ENCODE data around the gene PPM1H.
"Not testable (repeated sequence)": the region's sequence is repeated elsewhere in the genome, so short reads cannot be mapped to it uniquely, and the experiment has no call there.

Gene PPM1H

DNA sequence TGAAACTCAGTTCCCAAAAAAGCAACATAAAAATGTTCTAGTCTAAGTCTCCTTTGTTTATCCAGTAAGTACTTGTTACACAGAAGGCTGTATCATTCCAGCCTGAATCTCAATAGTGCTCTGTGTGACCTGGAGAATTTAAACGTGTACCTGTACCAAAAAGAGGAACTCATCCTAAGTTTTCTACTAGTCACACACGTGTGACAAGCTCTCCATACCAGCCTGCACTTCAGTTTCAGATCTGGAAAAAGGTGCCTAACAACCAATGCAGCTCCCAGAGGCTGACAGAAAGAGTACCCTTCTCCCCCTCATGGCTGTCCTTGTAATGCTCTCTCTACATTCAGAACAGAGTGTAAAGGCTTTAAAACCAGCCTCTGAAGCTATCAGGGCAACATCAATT is 27.4 kb downstream of the PPM1H start:
- no peak for DNase-seq

GRCh38 chr12:62907078-62907477 is 27.9 kb downstream of the PPM1H start:
- no peak for DNase-seq

GRCh38 chr12:62903151-62903550 is 31.8 kb downstream of the PPM1H start:
- no peak for DNase-seq

GRCh38 chr12:62900686-62901272 is 34.2 kb downstream of the PPM1H start:
- no peak for DNase-seq

DNA sequence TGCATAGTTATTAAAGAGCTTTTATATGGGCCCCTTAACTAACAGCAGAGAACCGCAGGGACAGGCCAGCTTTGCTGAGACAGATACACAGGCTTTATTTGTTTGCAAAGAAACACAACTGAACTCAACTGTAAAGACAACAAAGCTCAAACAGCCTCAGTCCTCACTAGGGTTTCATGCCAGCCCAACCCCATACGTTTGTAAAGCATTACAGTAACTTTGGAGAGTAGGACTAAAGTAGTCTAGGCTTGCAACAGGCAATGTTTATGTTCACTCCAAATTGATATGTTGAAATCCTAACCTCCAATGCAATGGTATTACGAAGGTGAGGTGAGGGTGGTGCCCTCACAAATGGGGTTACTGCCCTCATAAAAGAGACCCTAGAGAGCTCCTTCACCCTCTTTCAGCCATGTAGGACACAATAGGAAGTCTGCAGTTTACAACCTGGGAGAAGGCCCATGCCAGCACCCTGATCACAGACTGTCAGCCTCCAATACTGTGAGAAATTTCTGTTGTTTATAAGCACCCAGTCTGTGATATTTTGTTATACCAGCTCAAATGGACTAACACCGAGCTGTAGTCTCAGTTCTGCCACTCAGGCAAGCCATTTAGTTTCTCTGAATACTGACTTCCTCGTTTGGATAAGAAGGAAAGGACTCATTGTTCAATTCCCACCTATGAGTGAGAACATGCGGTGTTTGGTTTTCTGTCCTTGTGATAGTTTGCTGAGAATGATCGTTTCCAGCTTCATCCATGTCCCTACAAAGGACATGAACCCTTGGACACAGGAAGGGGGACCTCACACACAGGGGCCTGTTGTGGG is 35.2 kb downstream of the PPM1H start:
- no peak for DNase-seq

- no peak for DNase-seq
These were observed 36.4 kb downstream of the PPM1H start for GRCh38 chr12:62898526-62898925.

DNA sequence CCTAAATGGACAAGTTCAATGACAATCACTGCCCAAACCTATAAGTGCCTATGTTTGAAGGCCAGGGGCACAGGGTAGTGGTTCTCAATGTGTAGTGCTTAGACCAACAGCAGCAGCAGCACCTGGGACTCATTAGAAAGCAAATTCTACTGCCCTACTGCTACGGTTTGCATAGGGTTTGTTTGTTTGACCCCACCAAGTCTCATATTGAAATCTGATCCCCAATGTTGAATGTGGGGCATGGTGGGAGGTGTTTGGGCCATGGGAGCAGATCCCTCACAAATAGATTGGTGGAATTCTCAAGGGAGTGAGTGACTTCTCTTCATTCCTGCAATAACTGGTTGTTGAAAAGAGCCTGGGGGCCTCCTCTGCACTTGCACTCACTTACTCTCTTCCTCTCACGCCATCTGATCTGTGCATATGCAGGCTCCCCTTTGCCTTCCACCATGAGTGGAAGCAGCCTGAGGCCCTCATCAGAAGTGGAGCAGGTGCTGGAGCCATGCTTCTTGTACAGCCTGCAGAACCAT is 39.5 kb downstream of the PPM1H start:
- no peak for DNase-seq

DNA sequence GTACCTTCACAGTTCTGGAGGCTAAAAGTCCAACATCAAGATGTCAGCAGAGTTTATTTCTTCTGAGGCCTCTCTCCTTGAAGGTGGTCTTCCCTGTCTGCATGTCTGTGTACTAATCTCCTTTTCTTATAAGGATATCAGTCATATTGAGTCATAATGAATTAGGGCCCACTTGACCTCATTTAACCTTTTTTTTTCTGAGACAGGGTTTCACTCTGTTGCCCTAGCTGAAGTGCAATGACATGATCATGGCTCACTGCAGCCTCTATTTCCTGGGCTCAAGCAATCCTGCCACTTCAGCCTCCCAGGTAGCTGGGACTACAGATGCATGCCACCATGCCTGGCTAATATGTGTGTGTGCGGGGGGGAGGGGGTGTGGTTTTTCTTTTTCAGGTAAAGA is 41.7 kb downstream of the PPM1H start:
- no peak for DNase-seq

DNA sequence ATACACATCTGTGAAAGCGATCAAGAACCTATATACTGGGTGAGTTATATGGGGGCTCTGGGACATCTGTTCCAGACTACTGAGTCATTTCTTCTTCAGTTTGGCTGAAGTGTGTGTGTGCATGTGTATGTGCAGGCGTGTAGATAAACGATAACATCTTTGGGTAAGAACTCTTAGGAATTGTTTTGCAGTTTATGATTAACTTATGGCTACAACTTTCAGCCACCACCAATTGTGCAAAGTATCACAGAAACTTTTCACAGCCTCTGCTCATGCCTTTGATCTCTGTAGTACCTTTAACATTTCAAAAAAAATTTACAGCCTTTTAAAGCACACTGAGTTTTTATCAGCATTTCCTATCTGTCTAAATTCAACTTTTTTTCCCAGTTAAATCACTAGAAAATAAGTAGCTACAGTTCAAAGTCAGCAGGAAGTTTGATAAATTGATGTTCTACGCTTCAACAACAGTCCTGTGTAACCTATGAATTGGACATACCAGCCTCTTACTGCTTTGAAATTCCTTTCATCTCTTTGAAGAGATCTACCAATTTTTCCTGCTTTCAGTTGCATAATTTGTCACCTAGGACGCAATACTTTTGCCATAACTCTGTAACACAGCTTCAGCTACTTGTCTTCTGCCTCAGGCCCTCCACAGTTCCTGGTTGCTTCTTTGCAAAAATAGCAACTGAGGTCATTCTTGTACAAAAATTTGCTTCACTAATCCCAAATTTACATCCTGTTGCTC is 43.0 kb downstream of the PPM1H start:
- no peak for DNase-seq

DNA sequence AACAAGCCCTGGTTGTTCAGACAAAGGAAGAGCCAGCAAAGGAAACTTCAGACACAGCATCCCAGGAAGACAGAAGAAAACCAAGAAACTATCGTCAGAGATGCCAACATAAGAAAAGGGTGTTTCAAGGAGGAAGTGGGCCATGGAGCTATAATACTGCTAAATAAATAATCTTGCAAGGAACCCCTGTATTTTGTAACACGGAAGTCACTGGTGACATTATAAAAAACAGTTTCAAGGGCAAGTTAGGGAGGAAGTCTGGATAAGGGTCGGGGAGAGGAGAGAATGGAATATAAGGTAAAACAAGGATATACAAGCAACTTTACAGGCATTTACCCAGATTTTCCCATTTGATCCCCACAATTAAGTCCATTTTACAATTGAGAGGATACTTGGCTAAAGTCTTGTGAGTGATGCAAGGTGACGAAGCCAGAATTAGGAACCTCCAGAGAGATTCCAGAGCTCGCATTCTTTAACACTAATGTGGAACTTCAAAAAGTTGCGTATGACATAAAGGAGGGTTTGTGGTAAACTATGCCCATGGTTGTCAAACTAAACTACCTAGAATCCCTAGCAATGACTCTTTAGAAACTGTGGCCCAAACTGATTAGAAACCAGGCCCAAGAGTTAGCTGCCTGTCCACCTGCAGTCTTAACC is 46.4 kb downstream of the PPM1H start:
- no peak for DNase-seq

GRCh38 chr12:62886796-62887195 is 48.2 kb downstream of the PPM1H start:
- DNase-seq, result no peak

GRCh38 chr12:62885242-62885641 is 49.7 kb downstream of the PPM1H start:
- DNase-seq, result no peak

GRCh38 chr12:62884832-62885231 is 50.1 kb downstream of the PPM1H start:
- not testable (repeated sequence) for DNase-seq

DNA sequence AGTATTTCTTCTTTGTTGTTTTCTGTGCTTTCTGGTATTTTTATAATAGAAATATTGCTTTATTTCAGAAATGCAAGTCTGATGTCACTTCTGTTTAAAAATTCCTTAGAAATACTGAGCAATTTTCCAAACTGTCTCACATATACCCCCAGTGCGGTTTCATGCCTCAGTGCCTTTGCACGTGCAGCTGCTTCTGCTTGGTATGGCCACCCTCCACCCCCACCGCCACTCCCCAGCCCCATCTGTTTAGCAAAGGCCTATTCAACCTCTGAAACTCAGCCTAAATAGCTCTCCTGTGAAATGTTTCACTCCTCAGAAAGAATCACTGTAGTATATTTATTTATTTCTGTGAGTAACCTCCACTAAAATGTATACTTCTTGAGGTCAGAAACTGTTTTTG is 52.3 kb downstream of the PPM1H start:
- no peak for DNase-seq

DNA sequence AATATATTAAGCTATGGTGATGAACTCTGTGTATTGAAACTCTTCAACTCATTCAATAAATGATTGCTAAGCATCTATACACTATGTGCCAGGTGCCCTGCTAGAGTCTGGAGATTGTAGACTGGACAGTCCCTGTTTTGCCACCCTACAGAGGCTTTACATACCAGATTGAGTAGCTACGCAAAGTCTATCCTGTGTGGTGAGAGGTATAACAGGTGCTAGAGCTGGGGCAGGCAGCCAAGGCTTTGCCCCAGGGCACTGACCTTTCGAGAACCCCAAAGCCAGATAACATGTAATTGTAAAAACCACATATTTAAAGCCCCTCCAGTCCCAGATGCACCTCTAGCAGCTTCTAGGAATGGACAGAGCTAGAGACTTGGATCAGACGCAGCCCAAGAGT is 52.8 kb downstream of the PPM1H start:
- DNase-seq, result no peak

- no peak for DNase-seq
These were observed 55.3 kb downstream of the PPM1H start for GRCh38 chr12:62879691-62880090.

DNA sequence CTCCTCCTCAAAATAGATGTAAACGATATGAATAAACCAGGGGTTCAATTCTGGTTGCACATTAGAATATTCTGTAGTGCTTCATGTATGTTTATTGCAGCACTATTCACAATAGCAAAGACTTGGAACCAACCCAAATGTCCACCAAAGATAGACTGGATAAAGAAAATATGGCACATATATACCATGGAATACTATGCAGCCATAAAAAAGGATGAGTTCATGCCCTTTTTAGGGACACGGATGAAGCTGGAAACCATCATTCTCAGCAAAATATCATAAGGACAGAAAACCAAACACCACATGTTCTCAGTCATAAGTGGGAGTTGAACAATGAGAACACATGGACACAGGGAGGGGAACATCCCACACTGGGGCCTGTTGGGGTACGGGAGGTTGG is 55.7 kb downstream of the PPM1H start:
- not testable (repeated sequence) for DNase-seq

- DNase-seq, result no peak
These were observed 56.7 kb downstream of the PPM1H start for GRCh38 chr12:62878211-62878610.

DNA sequence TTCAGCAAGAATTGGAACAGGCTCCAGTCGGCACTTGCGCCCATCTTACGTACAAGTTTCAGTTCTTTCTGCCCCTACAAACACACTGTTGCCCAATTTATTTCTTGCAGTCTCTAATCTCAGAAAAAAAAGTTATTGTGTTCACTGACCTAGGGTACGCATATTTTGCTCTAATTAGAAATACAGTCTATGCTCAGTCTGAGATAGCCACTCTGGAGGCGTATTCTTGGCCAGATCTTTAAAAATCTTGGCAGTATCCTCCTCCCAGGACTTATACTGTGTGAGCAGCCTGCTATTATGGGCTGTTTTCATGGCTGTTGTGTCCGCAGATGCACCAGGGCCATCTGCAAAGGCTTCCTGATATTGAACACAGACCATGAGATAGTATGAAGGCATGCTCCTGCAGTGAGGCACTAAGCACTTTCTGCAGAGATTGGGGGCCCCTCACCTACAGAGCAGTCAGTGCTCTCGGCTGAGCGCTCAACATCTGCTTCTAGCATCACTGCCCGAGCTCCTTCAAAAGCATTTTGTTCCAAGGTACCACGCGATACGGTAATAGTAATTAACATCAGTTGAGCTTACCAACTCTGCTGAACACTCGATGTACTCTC is 57.9 kb downstream of the PPM1H start:
- DNase-seq, result no peak

GRCh38 chr12:62873826-62874448 is 61.0 kb downstream of the PPM1H start:
- DNase-seq, result no peak

DNA sequence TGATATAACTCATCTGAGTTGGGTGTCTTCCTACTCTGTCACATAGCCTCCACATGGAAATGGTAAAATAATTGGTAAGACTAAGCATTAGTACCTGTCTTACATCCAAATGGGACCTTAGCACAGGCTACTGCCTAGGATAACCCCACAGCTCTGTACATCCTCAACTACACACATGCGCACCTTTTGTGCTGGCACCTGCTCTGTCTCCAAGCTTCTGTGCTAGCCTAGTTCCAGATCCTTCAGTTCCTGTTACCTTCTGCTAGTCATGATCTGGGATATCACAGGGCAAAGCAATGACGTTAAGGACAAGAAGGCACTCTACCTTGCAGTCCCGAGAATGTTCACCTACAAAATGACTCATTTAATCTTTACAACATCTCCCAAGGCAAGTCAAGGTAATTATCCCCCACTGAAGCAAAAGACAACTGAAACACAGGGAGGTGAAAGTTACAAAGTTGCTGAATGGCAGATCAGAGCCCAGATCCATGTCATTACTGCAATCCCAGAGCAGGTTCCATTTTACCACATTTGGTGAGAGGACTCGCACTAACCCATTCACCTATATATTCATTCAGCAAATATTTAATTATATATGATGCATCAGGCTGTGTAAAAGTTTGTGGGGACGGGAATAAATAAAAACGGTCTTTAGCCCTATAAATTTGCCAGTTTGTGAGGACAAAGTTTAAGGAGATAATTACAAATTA is 61.7 kb downstream of the PPM1H start:
- DNase-seq, result peak; percentile 25 to 47

DNA sequence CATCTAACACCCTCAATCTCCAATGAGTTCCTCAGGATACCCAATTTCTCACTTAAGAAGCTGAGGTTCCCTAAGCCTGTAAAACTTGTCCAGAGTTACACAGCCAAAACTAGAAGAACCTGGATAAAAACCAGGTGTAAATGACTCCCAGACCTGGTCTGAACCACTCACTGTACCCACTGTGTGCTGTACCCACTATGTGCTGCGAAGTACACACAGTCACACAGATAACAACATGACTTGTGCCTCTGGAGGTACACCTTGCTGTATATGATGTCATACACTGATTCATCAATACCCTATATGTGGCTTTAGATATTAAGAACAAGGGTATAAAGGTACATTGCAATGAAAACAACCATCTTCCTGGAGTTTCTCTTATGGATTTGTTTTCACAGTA is 66.1 kb downstream of the PPM1H start:
- no peak for DNase-seq
